ENCODE results near the gene TRAF6.
"Not testable (repeated sequence)": the region's sequence is repeated elsewhere in the genome, so short reads cannot be mapped to it uniquely, and the experiment has no call there.

Gene TRAF6

GRCh38 chr11:36492724-36493304 is 17.3 kb downstream of the TRAF6 start:
- DNase-seq, result peak; percentile 33 to 46

GRCh38 chr11:36490026-36490806 is 19.9 kb downstream of the TRAF6 start:
- no peak for DNase-seq

- DNase-seq, result no peak
These were observed 22.0 kb downstream of the TRAF6 start for GRCh38 chr11:36488096-36488495.

- DNase-seq, result no peak
These were observed 22.5 kb downstream of the TRAF6 start for GRCh38 chr11:36487619-36488018.

- no peak for DNase-seq
These were observed 24.6 kb downstream of the TRAF6 start for GRCh38 chr11:36485298-36486002.

GRCh38 chr11:36483042-36483441 is 27.0 kb downstream of the TRAF6 start:
- not testable (repeated sequence) for DNase-seq

- DNase-seq, result no peak
These were observed 29.2 kb downstream of the TRAF6 start for GRCh38 chr11:36480833-36481232.

- DNase-seq, result peak; percentile 49 to 84
These were observed 31.3 kb downstream of the TRAF6 start for GRCh38 chr11:36478700-36479329.

- DNase-seq, result no peak
These were observed 34.9 kb downstream of the TRAF6 start for GRCh38 chr11:36475192-36475591.

GRCh38 chr11:36471577-36471976 is 38.5 kb downstream of the TRAF6 start:
- no peak for DNase-seq

- DNase-seq, result no peak
These were observed 39.9 kb downstream of the TRAF6 start for GRCh38 chr11:36469881-36470802.

- no peak for DNase-seq
These were observed 41.0 kb downstream of the TRAF6 start for GRCh38 chr11:36469063-36469462.

- DNase-seq, result no peak
These were observed 42.2 kb downstream of the TRAF6 start for GRCh38 chr11:36467916-36468315.

GRCh38 chr11:36467012-36467411 is 43.1 kb downstream of the TRAF6 start:
- DNase-seq, result no peak

GRCh38 chr11:36465449-36466163 is 44.5 kb downstream of the TRAF6 start:
- DNase-seq, result no peak

GRCh38 chr11:36464720-36465119 is 45.4 kb downstream of the TRAF6 start:
- DNase-seq, result no peak

GRCh38 chr11:36463781-36464180 is 46.3 kb downstream of the TRAF6 start:
- no peak for DNase-seq

- no peak for DNase-seq
These were observed 47.8 kb downstream of the TRAF6 start for GRCh38 chr11:36462321-36462720.

GRCh38 chr11:36460220-36460619 is 49.9 kb downstream of the TRAF6 start:
- DNase-seq, result no peak

- no peak for DNase-seq
These were observed 51.0 kb downstream of the TRAF6 start for GRCh38 chr11:36459046-36459445.

- DNase-seq, result no peak
These were observed 51.8 kb downstream of the TRAF6 start for GRCh38 chr11:36458129-36458915.

Data from NCI-H524 (cell line).